IMR-90 (cell line): ENCODE results near the gene CDK5RAP3. TPM values are rescaled to one million over a fixed set of nuclear protein-coding genes. Genes with fewer than 3 reads are reported as not detected.
A peak's percentile ranks its signal among the peaks of the same experiment; 100 is the strongest.

ENCODE experiments used
- ATAC-seq: fragments of 200-7000 bp; cut with Tn5 transposase; 2 replicates; pipeline ENCODE4 v1.9.1; 2020; ENCODE audit warnings: low read depth, mild to moderate bottlenecking, moderate library complexity
- BruUV-seq: library from RNA; stranded (reverse); fragments of 400-500 nt; replicated peaks from 2 replicates; lab custom pipeline; 2021; lab: Mats Ljungman, UMichigan
- CTCF ChIA-PET: fragments of 300-600 bp; formaldehyde crosslinking; extraction: SDS; loops from one replicate; lab custom pipeline; 2021; ENCODE audit warnings: antibody characterized with exemption; lab: Yijun Ruan, JAX
- POLR2A ChIA-PET: fragments of 300-600 bp; sonication (Branson Sonifier 250); formaldehyde crosslinking; loops from one replicate; lab custom pipeline; 2022; ENCODE audit warnings: antibody characterized with exemption; ENCODE audit not compliant: unreplicated experiment; lab: Charles Lee
- DNase-seq: peaks from one replicate; pipeline ENCODE4 v3.0.0; 2013
- H2AFZ ChIP-seq: replicated peaks from 2 replicates; pipeline ENCODE3; 2013; ENCODE audit warnings: low read length, mild to moderate bottlenecking; ENCODE audit not compliant: poor library complexity
- H2AK5ac ChIP-seq: 2 replicates; pipeline ENCODE4 v1.6.1; 2013; ENCODE audit warnings: low read depth, low read length, inconsistent platforms
- H2AK9ac ChIP-seq: replicated peaks from 2 replicates; pipeline ENCODE3; 2013; ENCODE audit warnings: mild to moderate bottlenecking, low read depth, low read length, moderate library complexity; ENCODE audit not compliant: poor library complexity
- H2BK120ac ChIP-seq: 2 replicates; pipeline ENCODE4 v1.6.1; 2013; ENCODE audit warnings: low read depth, low read length, inconsistent platforms
- H2BK15ac ChIP-seq: 3 replicates; pipeline ENCODE4 v1.6.1; 2013; ENCODE audit warnings: low read depth, low read length, inconsistent platforms
- H2BK20ac ChIP-seq: 2 replicates; pipeline ENCODE4 v1.6.1; 2013; ENCODE audit warnings: low read depth, mild to moderate bottlenecking, inconsistent platforms, low read length, moderate library complexity
- H2BK5ac ChIP-seq: 2 replicates; pipeline ENCODE4 v1.6.1; 2013; ENCODE audit warnings: mild to moderate bottlenecking, low read depth, low read length, inconsistent platforms; ENCODE audit not compliant: poor library complexity, severe bottlenecking
- H3K14ac ChIP-seq: replicated peaks from 2 replicates; pipeline ENCODE4 v1.6.1; 2013; ENCODE audit warnings: low read depth, low read length, inconsistent platforms
- H3K18ac ChIP-seq: 2 replicates; pipeline ENCODE4 v1.6.1; 2013; ENCODE audit warnings: low read depth, low read length, control low read depth
- H3K23ac ChIP-seq: 2 replicates; pipeline ENCODE4 v1.6.1; 2013; ENCODE audit warnings: low read depth, low read length, inconsistent platforms
- H3K27ac ChIP-seq: 2 replicates; pipeline ENCODE4 v1.5.1; 2013; ENCODE audit warnings: mild to moderate bottlenecking, control low read depth, low read length; ENCODE audit not compliant: insufficient read depth
- H3K27me3 ChIP-seq: 2 replicates; pipeline ENCODE4 v1.6.1; 2013; ENCODE audit warnings: low read length; ENCODE audit not compliant: control insufficient read depth, insufficient read depth
- H3K36me3 ChIP-seq: 2 replicates; pipeline ENCODE4 v1.6.1; 2013; ENCODE audit warnings: low read length, mixed read lengths; ENCODE audit not compliant: control insufficient read depth, insufficient read depth
- H3K4ac ChIP-seq: 2 replicates; pipeline ENCODE4 v1.6.1; 2013; ENCODE audit warnings: low read depth, low read length, inconsistent platforms
- H3K4me1 ChIP-seq: 2 replicates; pipeline ENCODE4 v1.6.1; 2013; ENCODE audit warnings: low read length, mixed read lengths; ENCODE audit not compliant: control insufficient read depth, insufficient read depth
- H3K4me2 ChIP-seq: 2 replicates; pipeline ENCODE4 v1.6.1; 2013; ENCODE audit warnings: low read depth, mild to moderate bottlenecking, control low read depth, low read length, moderate library complexity
- H3K4me3 ChIP-seq: 2 replicates; pipeline ENCODE4 v1.5.1; 2013; ENCODE audit warnings: low read depth, mild to moderate bottlenecking, control low read depth, low read length, moderate library complexity; ENCODE audit not compliant: insufficient read depth
- H3K56ac ChIP-seq: 2 replicates; pipeline ENCODE4 v1.6.1; 2013; ENCODE audit warnings: low read length, inconsistent platforms; ENCODE audit not compliant: insufficient read depth; ENCODE audit errors: extremely low read depth
- H3K79me1 ChIP-seq, 2 experiments: 2 replicates each; pipeline ENCODE4 v1.6.1; 2013; ENCODE audit warnings: low read length in 2 of 2, inconsistent platforms in 1 of 2, low read depth in 1 of 2
- H3K9ac ChIP-seq: 2 replicates; pipeline ENCODE4 v1.6.1; 2013; ENCODE audit warnings: low read depth, low read length, control low read depth
- H3K9me1 ChIP-seq: 2 replicates; pipeline ENCODE4 v1.6.1; 2013; ENCODE audit warnings: low read length, inconsistent platforms; ENCODE audit not compliant: insufficient read depth
- H3K9me3 ChIP-seq: 2 replicates; pipeline ENCODE4 v1.6.1; 2013; ENCODE audit warnings: low read length; ENCODE audit not compliant: control insufficient read depth, insufficient read depth
- H4K20me1 ChIP-seq: 2 replicates; pipeline ENCODE4 v1.6.1; 2013; ENCODE audit warnings: low read length, inconsistent platforms; ENCODE audit not compliant: insufficient read depth
- H4K5ac ChIP-seq: 2 replicates; pipeline ENCODE4 v1.6.1; 2013; ENCODE audit warnings: mild to moderate bottlenecking, low read depth, low read length, control low read depth
- H4K8ac ChIP-seq, 2 experiments: 2 replicates each; pipeline ENCODE4 v1.6.1; 2013; ENCODE audit warnings: low read depth in 2 of 2, low read length in 2 of 2, control low read depth in 1 of 2, inconsistent platforms in 1 of 2
- H4K91ac ChIP-seq: 2 replicates; pipeline ENCODE4 v1.6.1; 2013; ENCODE audit warnings: low read depth, low read length, inconsistent platforms; ENCODE audit not compliant: insufficient read depth
- MAFK ChIP-seq: IDR thresholded peaks from 2 replicates; pipeline ENCODE4 v1.6.1; 2012; ENCODE audit warnings: low read depth, low read length, improper control_type of control experiment
- POLR2A ChIP-seq: IDR thresholded peaks from 2 replicates; pipeline ENCODE4 v1.6.1; 2012; ENCODE audit warnings: mild to moderate bottlenecking, low read depth, low read length
- WGBS, 2 experiments: methylation state at CpG; one replicate each; pipeline versions ENCODE4 v1.1.5 to v1.1.7; 2013; ENCODE audit warnings: missing lambda C conversion rate in 2 of 2; ENCODE audit not compliant: insufficient read length in 1 of 2; ENCODE audit errors: extremely low coverage in 2 of 2; 5-methylcytosine and 5-hydroxymethylcytosine counted together
- dilution Hi-C: fragments of 300-500 bp; cut with HindIII; formaldehyde crosslinking; loops from one replicate; pipeline ENCODE4 v1.14.3; 2018; ENCODE audit warnings: low sequenced_read_pairs; ENCODE audit not compliant: unreplicated experiment
- in situ Hi-C: fragments of 300-500 bp; cut with MboI; formaldehyde crosslinking; loops from 3 replicates; pipeline ENCODE4 v1.14.3; 2019; ENCODE audit warnings: low sequenced_read_pairs, inconsistent platforms, mixed read lengths
- intact Hi-C: fragments of 100-400 bp; cut with micrococcal nuclease; formaldehyde crosslinking; loops from 2 replicates; pipeline ENCODE4 v1.10.0; 2022
- polyA plus RNA-seq, 3 experiments: library from polyadenylated mRNA; depleted of rRNA; stranded (reverse); fragments of >200 nt; gene quantifications; 2 replicates each; pipeline ENCODE4 v1.2.3, GENCODE V29; 2012; ENCODE audit warnings: low replicate concordance in 1 of 3
- total RNA-seq: library from RNA; depleted of rRNA; stranded (reverse); fragments of >200 nt; gene quantifications from 2 replicates; pipeline ENCODE4 v1.2.3, GENCODE V29; 2012

CDK5RAP3 gene
- total and polyA plus RNA-seq, 2 of the 4 experiments (the other 2 are of a cell fraction): 75.3 to 153 TPM

DNA sequence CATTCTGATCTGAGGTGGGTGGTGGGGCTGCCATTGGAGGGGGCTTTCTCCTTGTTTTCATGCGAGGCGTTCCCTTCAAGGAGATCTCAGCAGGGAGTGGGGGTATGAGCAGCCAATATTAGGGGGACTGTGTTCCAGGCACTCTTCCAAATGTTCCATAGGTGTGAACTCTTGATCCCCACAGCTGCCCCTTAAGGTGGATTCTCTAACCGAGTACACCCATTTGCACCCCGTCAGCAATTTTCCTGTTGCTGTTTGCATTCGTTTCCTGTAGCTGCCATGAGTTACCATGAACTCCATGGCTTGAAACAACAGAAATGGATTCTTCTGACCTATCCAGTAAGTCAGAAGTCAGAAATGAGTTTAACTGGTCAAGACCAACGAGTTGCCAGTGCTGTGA lies 9.5 kb upstream of the CDK5RAP3 start:
- H2BK15ac ChIP-seq: no peak overlapping the region
- dilution Hi-C loops (no loop called here), intact Hi-C loops (no loop called here), in situ Hi-C loops (no loop called here)
- H2AFZ ChIP-seq: no peak overlapping the region
- TF ChIP-seq POLR2A: no peak
- peak; percentile 71 for TF ChIP-seq MAFK
- H3K27ac ChIP-seq: no peak overlapping the region
- H2AK9ac ChIP-seq: no peak overlapping the region
- H3K4me2 ChIP-seq: no peak overlapping the region
- H4K8ac ChIP-seq: no peak overlapping the region
- DNase-seq (no peak), ATAC-seq (no peak)
- H3K4ac ChIP-seq: no peak overlapping the region
- H3K79me1 ChIP-seq: no peaks in the 10 kb centered on the region
- H2BK120ac ChIP-seq: no peak overlapping the region
- no peak overlapping the region for H2BK20ac ChIP-seq
- no peak overlapping the region for H2BK5ac ChIP-seq
- no peak overlapping the region for H3K56ac ChIP-seq
- H3K23ac ChIP-seq: no peak overlapping the region
- peaks cover 5% of the 10 kb centered on the region; the same call in 1 of the 2 replicates for H3K4me1 ChIP-seq
- H3K36me3 ChIP-seq: no peaks in the 10 kb centered on the region
- no peak overlapping the region for H4K5ac ChIP-seq
- no peak overlapping the region for H3K9ac ChIP-seq
- peaks cover 8% of the 10 kb centered on the region for H3K27me3 ChIP-seq
- CTCF ChIA-PET: interaction anchor here (1.8 kb wide), 1 partner anchor 10 kb away, joined by 6 read pairs; the partner anchor contains the start of gene CDK5RAP3
- no peaks in the 10 kb centered on the region for H4K20me1 ChIP-seq
- no TSS peak for BruUV-seq
- no peaks in the 10 kb centered on the region; the same call in 1 of the 2 replicates for H3K9me3 ChIP-seq
- H4K91ac ChIP-seq: no peak overlapping the region
- WGBS, 2 experiments: 77% methylated on average over 3 of the region's 6 CpGs; no CpG with 5 or more reads in 1 of the 2 experiments
- no peak overlapping the region for H2AK5ac ChIP-seq
- no peaks in the 10 kb centered on the region for H3K9me1 ChIP-seq
- POLR2A ChIA-PET: no interaction called here
- no peak overlapping the region for H3K4me3 ChIP-seq
- H3K18ac ChIP-seq: no peak overlapping the region
- H3K14ac ChIP-seq: no peak overlapping the region
